GM19025 (cell line): ENCODE data around the gene GALNS.
A peak's percentile ranks its signal among the peaks of the same experiment; 100 is the strongest.

ENCODE experiments used
- ATAC-seq: cut with Tn5 transposase; IDR thresholded peaks from one replicate; pipeline ENCODE4 v1.9.1; 2021; ENCODE audit warnings: mild to moderate bottlenecking, low read depth, moderate library complexity; ENCODE audit not compliant: unreplicated experiment

Gene GALNS

GRCh38 chr16:88861359-88861758 is 4.6 kb upstream of the GALNS start:
- no peak for ATAC-seq

GRCh38 chr16:88859381-88860091 is 2.8 kb upstream of the GALNS start:
- no peak for ATAC-seq

GRCh38 chr16:88857728-88858339 is 1.1 kb upstream of the GALNS start:
- ATAC-seq, result peak; percentile 27

DNA sequence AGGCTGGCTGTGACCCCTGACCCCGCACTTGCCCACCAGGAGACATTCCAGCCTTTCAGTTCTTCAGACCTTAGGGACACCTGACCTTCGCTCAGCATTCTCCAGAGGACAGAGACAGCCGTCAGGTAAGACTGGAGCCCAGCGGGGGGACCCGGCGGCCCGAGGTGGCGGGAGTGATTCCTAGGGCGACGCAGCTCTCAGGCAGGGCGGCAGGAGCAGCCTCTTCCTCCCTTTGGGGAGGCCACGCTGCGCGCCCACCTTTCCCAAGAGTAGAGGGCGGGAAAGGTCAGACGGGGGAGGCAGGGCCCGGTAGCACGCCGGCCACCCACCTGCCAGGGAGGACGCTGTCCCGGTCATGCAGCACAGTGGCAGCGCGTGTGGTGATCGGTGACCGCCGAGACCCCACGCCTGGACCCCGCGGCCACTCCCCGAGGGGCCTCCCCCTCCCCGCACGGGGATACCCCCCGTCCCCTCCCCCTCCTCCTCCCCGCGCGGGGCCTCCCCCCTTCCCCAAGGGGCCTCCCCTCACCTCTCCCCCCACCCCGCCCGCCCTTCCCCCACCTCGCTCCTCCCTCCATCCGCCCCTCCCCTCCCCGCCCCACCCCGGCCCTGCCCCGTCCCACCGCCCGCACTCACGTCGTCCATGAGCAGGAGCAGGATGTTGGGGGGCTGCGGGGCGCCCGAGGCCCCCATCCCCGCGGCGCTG is 472 bp downstream of the GALNS start:
- no peak for ATAC-seq

DNA sequence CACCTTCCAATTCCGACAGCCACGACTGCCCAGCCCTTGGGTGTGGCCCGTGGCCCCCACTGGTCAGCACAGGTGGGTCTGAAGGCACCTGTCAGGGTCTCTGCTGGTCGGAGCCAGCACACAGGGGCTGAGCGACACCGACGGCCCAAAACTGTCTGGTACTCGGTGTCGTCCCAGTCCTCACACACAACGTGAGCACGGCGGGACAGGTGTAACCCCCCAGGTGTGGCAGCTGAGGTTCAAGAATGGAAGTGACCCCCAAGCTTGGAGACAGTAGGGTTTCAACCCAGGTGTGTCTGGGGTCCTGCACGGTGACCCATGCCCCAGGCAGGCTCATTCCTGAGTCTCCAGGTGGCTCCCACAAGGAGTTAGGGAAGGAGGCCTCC is 1.0 kb downstream of the GALNS start:
- ATAC-seq, result no peak

GRCh38 chr16:88855176-88855575 is 1.6 kb downstream of the GALNS start:
- no peak for ATAC-seq

GRCh38 chr16:88854306-88855111 is 2.2 kb downstream of the GALNS start:
- no peak for ATAC-seq

DNA sequence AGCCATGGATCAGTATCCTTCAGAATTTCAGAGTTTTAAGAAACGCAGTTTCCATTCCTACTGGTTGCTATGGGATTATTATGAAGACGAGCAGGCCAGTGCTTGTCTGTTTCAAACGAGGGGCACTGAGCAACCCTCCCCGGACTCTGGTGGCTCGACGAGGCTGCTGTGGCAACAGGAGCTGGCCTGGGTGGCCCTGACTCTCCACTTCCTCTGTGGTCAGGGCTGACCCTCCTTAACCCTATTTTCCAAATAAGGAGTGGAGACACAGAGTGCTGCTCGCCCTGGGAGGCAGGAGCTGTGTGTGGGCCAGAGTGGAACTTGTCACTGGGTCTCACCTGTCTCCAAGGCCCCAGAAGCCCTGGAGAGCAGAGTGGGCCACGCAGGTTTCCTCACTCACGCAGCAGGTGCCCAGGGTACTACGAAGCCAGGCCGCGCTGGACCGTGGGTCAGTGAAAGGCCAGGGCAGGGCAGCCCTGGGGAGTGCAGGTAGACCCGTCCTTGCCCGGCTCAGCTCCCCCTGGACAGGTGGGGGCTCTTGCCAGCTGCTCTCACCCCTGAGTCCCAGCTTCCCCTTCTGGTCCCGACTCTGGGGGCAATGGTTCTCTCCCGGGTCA is 3.3 kb downstream of the GALNS start:
- no peak for ATAC-seq

DNA sequence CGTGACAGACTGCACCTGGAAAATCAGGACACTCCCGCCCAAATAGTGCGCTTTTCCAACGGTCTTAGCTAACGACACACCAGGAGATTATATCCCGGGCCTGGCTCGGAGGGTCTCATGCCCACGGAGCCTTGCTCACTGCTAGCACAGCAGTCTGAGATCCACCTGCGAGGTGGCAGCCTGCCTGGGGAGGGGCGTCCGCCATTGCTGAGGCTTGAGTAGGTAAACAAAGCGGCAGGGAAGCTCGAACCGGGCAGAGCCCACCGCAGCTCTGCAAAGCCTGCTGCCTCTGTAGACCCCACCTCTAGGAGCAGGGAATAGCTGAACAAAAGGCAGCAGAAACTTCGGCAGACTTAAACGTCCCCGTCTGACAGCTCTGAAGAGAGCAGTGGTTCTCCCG is 5.1 kb downstream of the GALNS start:
- no peak for ATAC-seq

DNA sequence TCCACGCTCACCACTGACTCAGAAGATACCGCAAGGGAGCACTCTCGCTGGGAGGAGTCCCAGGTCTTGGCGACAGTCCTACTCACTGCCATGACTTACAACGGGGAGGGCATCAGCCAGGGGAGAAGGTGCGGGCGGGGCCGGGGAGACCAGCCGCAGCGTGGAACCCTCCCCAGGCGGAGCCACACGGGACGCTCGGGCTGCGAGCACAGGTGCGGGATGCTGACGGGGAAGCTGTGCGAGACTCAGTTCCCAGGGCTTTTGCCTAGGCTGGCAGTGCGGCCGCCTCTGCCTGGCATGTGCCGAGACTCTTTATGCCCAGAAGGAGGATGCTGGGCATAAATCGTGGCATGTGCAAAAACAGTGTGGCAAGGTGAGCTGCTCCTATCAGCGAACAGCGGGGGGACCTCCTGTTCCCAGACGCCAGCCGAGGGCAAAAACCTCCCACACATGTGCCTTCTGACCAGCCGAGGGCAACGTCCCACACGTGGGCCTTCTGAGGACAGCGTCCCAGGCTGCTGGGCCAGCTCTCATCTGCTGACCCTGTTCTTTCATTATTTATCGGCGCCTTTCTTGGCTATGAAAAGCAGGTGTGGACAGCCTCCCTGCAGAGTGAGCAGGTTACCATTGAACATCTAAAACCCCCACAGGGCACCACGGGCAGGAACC is 6.1 kb downstream of the GALNS start:
- ATAC-seq, result no peak

- ATAC-seq, result no peak
These were observed 8.2 kb downstream of the GALNS start for GRCh38 chr16:88848557-88848956.

DNA sequence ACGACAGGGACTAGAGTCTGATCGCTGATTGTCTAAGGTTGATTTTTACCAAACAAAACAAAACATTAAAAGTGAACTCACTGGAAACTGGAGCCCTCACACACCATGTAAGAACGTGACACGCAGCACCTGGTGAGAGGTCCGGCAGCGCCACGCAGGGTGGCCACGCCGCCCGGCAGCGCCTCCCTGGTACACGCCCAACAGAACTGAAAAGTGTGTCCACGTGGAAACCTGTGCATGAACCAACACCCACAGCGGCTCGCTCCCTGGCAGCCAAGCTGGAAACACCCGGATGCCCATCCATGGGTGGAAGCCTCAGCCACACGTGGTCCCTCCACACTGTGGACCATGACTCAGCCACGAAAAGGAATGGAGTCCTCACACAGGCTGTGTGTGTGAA is 9.1 kb downstream of the GALNS start:
- no peak for ATAC-seq

DNA sequence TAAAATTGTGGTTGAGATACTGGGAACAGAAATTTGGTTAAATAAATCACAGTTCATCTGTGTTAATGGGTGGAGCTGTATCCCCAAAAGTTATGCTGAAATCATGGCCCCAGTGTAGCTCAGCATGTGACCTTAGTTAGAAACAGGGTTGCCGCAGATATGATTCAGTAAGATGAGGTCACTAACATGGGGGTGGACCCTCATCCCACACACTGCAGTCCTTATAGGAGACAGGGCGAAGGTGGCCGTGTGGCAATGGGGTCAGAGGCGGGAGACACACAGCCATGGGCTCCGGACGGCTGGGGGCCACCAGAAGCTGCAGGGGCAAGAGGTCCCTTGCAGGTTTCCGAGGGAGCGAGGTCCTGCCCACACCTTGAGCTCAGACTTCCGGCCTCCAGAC is 10.7 kb downstream of the GALNS start:
- no peak for ATAC-seq

- no peak for ATAC-seq
These were observed 12.2 kb downstream of the GALNS start for GRCh38 chr16:88844419-88845036.

DNA sequence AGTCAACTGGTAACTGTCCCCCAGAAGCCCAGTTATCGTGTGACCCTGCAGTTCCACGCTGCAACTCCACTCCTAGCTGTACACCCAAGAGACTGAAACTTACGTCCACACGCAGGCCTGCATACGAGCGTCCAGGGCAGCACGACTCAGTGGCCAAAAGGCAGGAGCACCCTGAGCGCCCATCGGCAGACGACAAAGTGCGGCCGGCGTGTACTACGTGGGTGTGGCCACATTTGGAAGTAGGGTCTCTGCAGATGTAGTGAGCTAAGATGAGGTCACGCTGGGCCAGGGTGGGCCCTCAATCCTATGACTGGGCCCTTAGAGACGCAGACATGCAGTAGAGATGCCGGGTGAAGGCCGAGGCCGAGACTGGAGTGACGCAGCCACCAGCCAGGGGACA is 13.5 kb downstream of the GALNS start:
- no peak for ATAC-seq

- no peak for ATAC-seq
These were observed 13.9 kb downstream of the GALNS start for GRCh38 chr16:88842806-88843205.

GRCh38 chr16:88842308-88842756 is 14.4 kb downstream of the GALNS start:
- no peak for ATAC-seq

DNA sequence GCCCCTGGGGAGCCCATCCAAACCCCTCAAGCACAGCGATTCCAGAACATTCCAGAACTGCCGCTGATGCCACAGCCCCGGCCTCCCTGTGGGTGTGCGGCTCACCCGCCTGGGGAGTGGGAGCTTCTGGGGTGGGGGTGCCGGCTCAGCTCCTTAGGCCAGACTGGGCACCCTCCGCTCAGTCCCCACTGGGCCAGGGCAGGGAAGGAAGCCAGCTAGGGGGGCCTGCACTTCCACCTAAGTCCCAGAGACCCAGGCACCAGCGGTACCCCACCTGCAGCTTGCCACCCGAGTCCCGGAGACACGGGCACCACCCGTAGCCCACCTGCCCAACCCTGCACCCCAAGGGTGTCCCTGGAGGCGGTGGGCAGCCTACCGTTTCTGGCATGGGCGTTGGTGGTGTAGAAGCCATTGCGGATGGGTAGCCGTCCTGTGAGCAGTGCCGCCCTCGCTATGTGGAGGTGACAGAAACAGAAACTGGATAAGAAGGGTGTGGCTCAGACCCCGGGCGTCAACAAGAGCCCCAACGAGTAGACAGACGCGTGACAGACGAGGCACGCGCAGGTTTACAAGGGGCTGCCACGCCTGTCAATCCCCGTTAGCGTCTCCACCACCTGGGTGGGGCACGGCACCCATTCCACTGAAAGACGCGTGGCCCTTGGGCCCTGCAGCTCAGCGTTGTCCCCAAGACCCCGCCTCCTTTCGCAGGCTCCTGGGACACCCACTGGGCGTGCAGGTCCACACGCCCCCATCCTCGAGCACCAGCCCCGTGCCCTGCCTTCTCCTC is 15.0 kb downstream of the GALNS start:
- ATAC-seq, result no peak
